Measurements from ENCODE around the gene MMP8. TPM values are rescaled to one million over a fixed set of nuclear protein-coding genes. Genes with fewer than 3 reads are reported as not detected.

Gene MMP8
- polyA plus RNA-seq, 1 donor (not counting 4 experiments of a cell fraction or from before 2014, with no cell fraction given) = 0.09 TPM

GRCh38 chr11:102664001-102664752 lies 60.6 kb downstream of the MMP8 start:
- Histone ChIP-seq H3K36me3 (ENCODE audit: control insufficient read depth in 2 of 2, extremely low read depth in 1 of 2, insufficient read depth in 2 of 2, low read length in 2 of 2) (no peaks in the 10 kb centered on the region), H3K9me3 (ENCODE audit: control insufficient read depth, low read depth, low read length) (no peaks in the 10 kb centered on the region), H3K4me1 (ENCODE audit: control insufficient read depth, extremely low read depth, insufficient read depth, low read length) (no peaks in the 10 kb centered on the region), H3K27ac (ENCODE audit: control insufficient read depth, insufficient read depth, low read length) (no peak overlapping the region), H3K4me3 (ENCODE audit: control insufficient read depth in 2 of 3, extremely low read depth in 1 of 3, insufficient read depth in 2 of 3, low read depth in 1 of 3, low read length in 3 of 3) (no peak overlapping the region), H3K9me1 (ENCODE audit: control insufficient read depth, extremely low read depth, insufficient read depth, low read length) (no peaks in the 10 kb centered on the region), H3K27me3 (ENCODE audit: control insufficient read depth, extremely low read depth, insufficient read depth, low read length) (no peaks in the 10 kb centered on the region), H2AFZ (ENCODE audit: control insufficient read depth, low read length) (no peak overlapping the region), H3K4me2 (ENCODE audit: control insufficient read depth, extremely low read depth, insufficient read depth, low read depth, low read length) (no peak overlapping the region), H3K79me2 (ENCODE audit: control insufficient read depth, insufficient read depth, low read length) (no peaks in the 10 kb centered on the region), H3K9ac (ENCODE audit: control insufficient read depth, extremely low read depth, insufficient read depth, low read length) (no peak overlapping the region), H4K20me1 (ENCODE audit: control insufficient read depth, extremely low read depth, insufficient read depth, low read length) (no peaks in the 10 kb centered on the region)
- DNase-seq (ENCODE audit: low read depth, low spot score) (no peak), FAIRE-seq (no peak)
- TF ChIP-seq CTCF (optimal IDR thresholded peaks at IDR 0.05 in 1 of 3, IDR thresholded peaks at IDR 0.05 in 1 of 3, conservative IDR thresholded peaks at IDR 0.05 in 1 of 3; ENCODE audit: extremely low read depth in 1 of 3, insufficient read depth in 2 of 3, low read length in 3 of 3) (peak; percentile 23 to 37 (median 34)), EZH2 (IDR thresholded peaks at IDR 0.05; ENCODE audit: low read length) (no peak)
- dilution Hi-C loops (cut with MboI; ENCODE audit: extremely low pct_ligation_motif_present, low sequenced_read_pairs) = no loop called here

GRCh38 chr11:102662607-102663006 lies 62.1 kb downstream of the MMP8 start:
- no peak overlapping the region for H3K4me3 ChIP-seq (ENCODE audit: control insufficient read depth in 2 of 3, extremely low read depth in 1 of 3, insufficient read depth in 2 of 3, low read depth in 1 of 3, low read length in 3 of 3)
- H3K79me2 ChIP-seq (ENCODE audit: control insufficient read depth, insufficient read depth, low read length) = no peaks in the 10 kb centered on the region
- H3K9ac ChIP-seq (ENCODE audit: control insufficient read depth, extremely low read depth, insufficient read depth, low read length) = no peak overlapping the region
- no peaks in the 10 kb centered on the region for H3K9me3 ChIP-seq (ENCODE audit: control insufficient read depth, low read depth, low read length)
- no peak for DNase-seq (ENCODE audit: low read depth, low spot score)
- no peak for FAIRE-seq
- TF ChIP-seq EZH2 (IDR thresholded peaks at IDR 0.05; ENCODE audit: low read length) = no peak
- TF ChIP-seq CTCF (optimal IDR thresholded peaks at IDR 0.05 in 1 of 3, IDR thresholded peaks at IDR 0.05 in 1 of 3, conservative IDR thresholded peaks at IDR 0.05 in 1 of 3; ENCODE audit: extremely low read depth in 1 of 3, insufficient read depth in 2 of 3, low read length in 3 of 3) = no peak
- no peaks in the 10 kb centered on the region for H3K4me1 ChIP-seq (ENCODE audit: control insufficient read depth, extremely low read depth, insufficient read depth, low read length)
- no peak overlapping the region for H2AFZ ChIP-seq (ENCODE audit: control insufficient read depth, low read length)
- dilution Hi-C loops (cut with MboI; ENCODE audit: extremely low pct_ligation_motif_present, low sequenced_read_pairs) = no loop called here
- H3K36me3 ChIP-seq (ENCODE audit: control insufficient read depth in 2 of 2, extremely low read depth in 1 of 2, insufficient read depth in 2 of 2, low read length in 2 of 2) = no peaks in the 10 kb centered on the region
- H4K20me1 ChIP-seq (ENCODE audit: control insufficient read depth, extremely low read depth, insufficient read depth, low read length) = no peaks in the 10 kb centered on the region
- no peak overlapping the region for H3K4me2 ChIP-seq (ENCODE audit: control insufficient read depth, extremely low read depth, insufficient read depth, low read depth, low read length)
- H3K27me3 ChIP-seq (ENCODE audit: control insufficient read depth, extremely low read depth, insufficient read depth, low read length) = no peaks in the 10 kb centered on the region
- H3K27ac ChIP-seq (ENCODE audit: control insufficient read depth, insufficient read depth, low read length) = no peak overlapping the region
- H3K9me1 ChIP-seq (ENCODE audit: control insufficient read depth, extremely low read depth, insufficient read depth, low read length) = no peaks in the 10 kb centered on the region

Other genes with a start within 250 kb of the MMP8 start
- gene MMP7, start 194.2 kb downstream of the MMP8 start, polyA plus RNA-seq = 0.61 to 2.2 TPM (median 0.81 TPM) in 3 replicates
- gene MMP20, start 99.6 kb downstream of the MMP8 start, polyA plus RNA-seq = not detected in 3 replicates
- gene MMP27, start 19.2 kb downstream of the MMP8 start, polyA plus RNA-seq = not detected in 3 replicates
- 19.1 to 45.7 TPM (median 44.4 TPM) in 3 replicates for gene MMP10, start 55.7 kb upstream of the MMP8 start, polyA plus RNA-seq
- gene MMP1, start 73.2 kb upstream of the MMP8 start, polyA plus RNA-seq = 81.5 to 158 TPM (median 107 TPM) in 3 replicates
- 2.4 to 35.1 TPM (median 8.3 TPM) in 3 replicates for gene MMP3, start 118.7 kb upstream of the MMP8 start, polyA plus RNA-seq
- gene MMP12, start 150.0 kb upstream of the MMP8 start, polyA plus RNA-seq = 0.05 to 0.28 TPM in 2 of 3 replicates, not detected in the other
- 0.05 TPM in 1 of 3 replicates, not detected in the others for gene MMP13, start 230.8 kb upstream of the MMP8 start, polyA plus RNA-seq